ENCODE measurements around the gene IL17RB.

IL17RB gene

GRCh38 chr3:53824795-53825194 lies 21.6 kb upstream of the IL17RB start:
- no peak for TF ChIP-seq CTCF (IDR thresholded peaks at IDR 0.05; ENCODE audit: low read depth, low read length)
- DNase-seq (ENCODE audit: extremely low read depth, low read depth) = no peak

- no peak for DNase-seq (ENCODE audit: extremely low read depth, low read depth)
- TF ChIP-seq CTCF (IDR thresholded peaks at IDR 0.05; ENCODE audit: low read depth, low read length) = no peak
Measured at GRCh38 chr3:53826048-53826447, 20.3 kb upstream of the IL17RB start.

- no peak for TF ChIP-seq CTCF (IDR thresholded peaks at IDR 0.05; ENCODE audit: low read depth, low read length)
- DNase-seq (ENCODE audit: extremely low read depth, low read depth) = no peak
Measured at GRCh38 chr3:53828581-53828980, 17.8 kb upstream of the IL17RB start.

- TF ChIP-seq CTCF (IDR thresholded peaks at IDR 0.05; ENCODE audit: low read depth, low read length) = no peak
Measured at GRCh38 chr3:53829605-53830004, 16.8 kb upstream of the IL17RB start.

GRCh38 chr3:53830944-53831343 lies 15.4 kb upstream of the IL17RB start:
- no peak for DNase-seq (ENCODE audit: extremely low read depth, low read depth)
- no peak for TF ChIP-seq CTCF (IDR thresholded peaks at IDR 0.05; ENCODE audit: low read depth, low read length)

More at GRCh38 chr3:53829605-53830004, 16.8 kb upstream of the IL17RB start:
- no peak for DNase-seq (ENCODE audit: extremely low read depth, low read depth)

GRCh38 chr3:53833053-53833645 lies 13.2 kb upstream of the IL17RB start:
- no peak for DNase-seq (ENCODE audit: extremely low read depth, low read depth)
- TF ChIP-seq CTCF (IDR thresholded peaks at IDR 0.05; ENCODE audit: low read depth, low read length) = no peak

GRCh38 chr3:53833700-53834099 lies 12.7 kb upstream of the IL17RB start:
- TF ChIP-seq CTCF (IDR thresholded peaks at IDR 0.05; ENCODE audit: low read depth, low read length) = no peak

More at GRCh38 chr3:53833700-53834099, 12.7 kb upstream of the IL17RB start:
- DNase-seq (ENCODE audit: extremely low read depth, low read depth) = no peak
